Myocyte (in vitro differentiated cells): ENCODE data around the gene CTDP1. TPM values are rescaled to one million over a fixed set of nuclear protein-coding genes. Genes with fewer than 3 reads are reported as not detected.
A peak's percentile ranks its signal among the peaks of the same experiment; 100 is the strongest.
"Not testable (repeated sequence)": the region's sequence is repeated elsewhere in the genome, so short reads cannot be mapped to it uniquely, and the experiment has no call there.

Experiments used
- DNase-seq: peaks from one replicate; pipeline ENCODE4 v3.0.0-alpha.2; 2012; ENCODE audit warnings: low read depth
- total RNA-seq: library from RNA; depleted of rRNA; stranded (reverse); fragments of >200 nt; gene quantifications from 2 replicates; pipeline ENCODE4 v1.2.3, GENCODE V29; 2014

CTDP1 gene
- total RNA-seq, 1 donor from 2014 or later = 16.8 TPM

DNA sequence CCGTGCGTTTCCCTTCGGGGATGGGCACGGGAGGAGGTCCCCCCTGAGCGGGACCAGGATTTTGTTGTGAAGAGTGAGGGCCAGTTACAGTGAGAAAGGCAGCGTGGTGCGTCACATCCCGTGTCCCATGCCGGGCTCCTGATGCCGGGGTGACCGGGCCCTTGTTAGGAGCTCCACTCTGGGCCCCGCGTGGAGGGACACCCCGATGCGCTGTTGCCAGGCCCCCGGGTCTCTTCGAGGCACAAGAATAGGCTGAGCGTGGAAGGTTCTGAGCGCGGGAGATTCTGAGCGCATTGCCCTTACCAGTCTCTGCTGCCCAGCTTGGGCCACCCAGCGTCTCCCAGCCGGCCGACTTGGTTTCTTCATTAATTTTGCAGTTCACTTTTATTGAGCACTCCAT is 17.6 kb downstream of the CTDP1 start:
- no peak for DNase-seq

DNA sequence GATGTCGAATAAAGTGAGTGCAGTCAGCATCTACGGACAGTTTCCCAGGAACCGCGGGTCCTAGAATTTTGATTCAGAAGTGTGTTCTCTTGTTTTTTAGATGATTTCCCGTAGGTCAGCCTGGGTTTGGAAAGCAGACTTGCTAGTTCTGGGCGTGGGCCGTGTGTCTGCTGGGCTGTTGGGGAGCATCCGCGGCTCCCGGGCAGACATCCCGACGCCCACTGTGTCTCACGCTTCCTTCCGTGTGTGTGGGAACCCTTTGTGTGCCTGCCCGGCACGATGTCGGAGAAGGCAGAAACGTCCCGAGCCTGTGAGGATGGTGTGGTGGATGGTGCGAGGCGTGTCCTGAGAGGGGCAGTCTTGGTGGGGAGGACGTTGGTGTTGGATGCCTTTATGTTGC is 18.4 kb downstream of the CTDP1 start:
- no peak for DNase-seq

DNA sequence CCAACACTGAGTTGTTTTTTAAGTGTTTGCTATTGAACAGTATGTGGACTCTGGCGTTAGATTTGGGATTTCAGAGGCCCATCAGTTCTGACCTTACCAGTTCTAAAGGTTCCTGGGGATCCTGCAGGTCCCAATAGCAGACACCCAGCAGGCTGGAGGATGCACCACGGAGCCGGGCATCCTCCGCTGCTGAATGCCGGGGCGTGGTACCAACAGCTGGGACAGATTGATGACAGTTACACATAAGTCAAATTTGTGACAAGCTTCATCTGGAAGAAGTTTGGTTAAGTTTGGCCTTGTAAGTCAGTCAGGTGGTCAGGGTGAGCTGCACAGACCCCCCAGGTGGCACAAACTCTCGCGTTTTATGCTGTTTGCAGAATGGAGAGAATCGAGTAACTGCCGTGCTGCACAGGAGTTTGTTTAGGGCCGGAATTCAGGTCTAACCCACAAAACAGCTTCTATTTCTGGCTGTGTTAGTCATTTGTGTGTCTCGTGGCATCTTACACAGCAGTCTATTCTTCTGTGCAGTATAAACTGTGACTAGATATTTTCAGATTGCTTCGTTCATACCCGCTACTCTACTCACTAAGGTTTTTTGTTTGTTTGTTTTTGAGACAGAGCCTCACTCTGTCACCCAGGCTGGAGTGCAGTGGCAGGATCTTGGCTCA is 19.2 kb downstream of the CTDP1 start:
- DNase-seq = peak; percentile 86

DNA sequence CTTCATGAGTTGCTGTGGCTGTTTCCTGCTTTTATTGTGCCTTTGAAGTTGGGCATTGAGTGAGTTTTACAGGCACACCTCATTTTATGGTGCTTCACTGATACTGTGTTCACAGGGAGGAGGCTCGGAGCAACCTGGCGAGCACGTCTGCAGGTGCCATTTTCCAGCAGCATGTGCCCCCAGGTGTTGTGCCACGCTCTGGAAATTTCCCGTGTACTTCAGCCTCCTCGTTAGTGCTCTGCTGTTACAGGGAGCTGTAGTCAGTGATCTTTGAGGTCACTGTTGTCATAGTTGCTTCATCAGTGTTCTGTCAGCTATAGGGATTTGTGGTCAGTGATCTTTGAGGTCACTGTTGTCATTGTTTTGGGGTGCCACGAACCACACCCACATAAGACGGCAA is 20.1 kb downstream of the CTDP1 start:
- peak; percentile 14 for DNase-seq

DNA sequence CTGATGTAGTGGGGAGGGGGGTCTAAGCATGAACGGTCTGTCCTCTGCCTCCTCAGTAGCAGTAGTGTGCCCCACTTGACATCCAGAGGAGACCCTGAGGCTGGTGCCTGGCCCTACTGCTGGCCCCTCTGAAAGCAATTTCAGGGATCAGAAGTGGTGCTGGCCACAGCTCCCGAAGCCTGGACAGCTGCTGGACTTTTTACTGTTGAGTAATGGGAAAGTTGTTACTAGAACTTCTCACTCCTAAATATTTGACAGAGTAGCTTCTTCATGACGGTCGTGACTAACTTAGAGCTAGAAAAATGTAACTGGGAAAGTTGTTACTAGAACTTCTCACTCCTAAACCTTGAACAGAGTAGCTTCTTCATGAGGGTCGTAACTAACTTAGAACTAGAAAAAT is 23.3 kb downstream of the CTDP1 start:
- peak; percentile 57 for DNase-seq

DNA sequence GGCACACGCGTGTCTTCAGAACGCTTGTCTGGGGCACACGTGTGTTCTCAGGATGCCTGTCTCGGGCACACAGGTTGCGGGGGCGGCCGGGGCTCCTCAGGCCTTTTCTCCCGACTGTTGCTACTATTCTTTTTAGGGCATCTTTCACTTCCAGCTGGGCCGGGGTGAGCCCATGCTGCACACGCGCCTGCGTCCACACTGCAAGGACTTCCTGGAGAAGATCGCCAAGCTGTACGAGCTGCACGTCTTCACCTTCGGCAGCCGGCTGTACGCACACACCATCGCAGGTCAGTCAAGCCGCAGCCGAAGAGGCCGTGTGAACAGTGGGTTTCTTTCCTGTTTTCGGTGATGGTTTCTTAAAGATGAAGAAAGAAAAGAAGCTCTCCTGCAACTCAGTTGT is 25.0 kb downstream of the CTDP1 start:
- DNase-seq = no peak

DNA sequence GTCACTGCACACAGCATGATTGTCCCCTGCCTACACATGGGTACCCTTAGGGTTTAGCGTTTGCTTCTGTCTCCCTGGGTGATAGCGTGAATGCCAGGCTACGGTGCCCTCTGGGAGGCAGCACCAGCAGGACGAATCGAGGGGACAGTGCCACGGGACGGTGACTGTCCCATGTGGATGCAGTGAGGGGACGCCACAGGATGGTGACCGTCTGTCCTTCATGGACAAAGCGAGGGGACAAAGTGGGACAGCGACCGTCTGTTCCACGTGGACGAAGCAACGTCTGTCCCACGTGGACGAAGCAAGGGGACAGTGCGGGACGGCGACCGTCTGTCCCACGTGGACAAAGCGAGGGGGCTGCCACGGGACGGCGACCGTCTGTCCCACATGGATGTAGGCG is 25.7 kb downstream of the CTDP1 start:
- DNase-seq = no peak

DNA sequence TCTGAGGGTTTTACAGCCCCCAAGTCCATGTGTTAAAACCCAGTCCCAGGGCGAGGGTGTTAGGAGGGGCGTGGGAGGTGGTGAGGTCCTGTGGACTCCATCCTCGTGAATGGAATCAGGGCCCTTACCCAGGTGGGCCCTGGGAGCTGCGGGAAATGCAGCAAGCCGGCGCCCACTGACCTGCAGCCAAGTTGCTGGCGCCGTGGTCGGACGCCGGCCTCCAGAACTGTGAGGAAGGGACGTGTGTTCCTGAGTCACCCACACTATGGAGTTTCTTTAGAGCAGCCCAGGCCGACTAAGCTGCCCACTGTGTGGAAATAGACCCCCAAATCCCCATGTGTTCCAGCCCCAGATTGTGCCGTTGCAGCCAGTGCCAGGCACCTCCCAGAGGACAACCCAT is 26.4 kb downstream of the CTDP1 start:
- no peak for DNase-seq

DNA sequence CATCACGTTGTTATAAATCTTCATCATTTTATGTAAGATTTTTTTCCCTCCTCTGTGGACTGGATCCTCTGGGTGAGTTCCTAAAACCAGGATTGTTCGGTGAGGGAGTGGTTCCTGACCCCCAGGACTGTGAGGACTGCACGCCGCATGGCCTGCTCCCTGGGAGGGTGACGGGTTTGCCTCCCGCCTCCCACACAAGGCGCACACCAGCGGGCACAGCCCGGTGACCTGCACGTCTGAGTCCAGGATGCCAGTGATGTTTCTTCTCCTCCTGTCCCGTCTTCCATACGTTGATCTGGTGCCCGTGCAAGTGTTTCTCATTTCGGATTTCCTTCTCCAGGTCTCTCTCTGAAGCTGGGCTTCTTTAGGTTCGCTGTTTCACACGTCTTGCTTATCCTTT is 27.1 kb downstream of the CTDP1 start:
- no peak for DNase-seq

DNA sequence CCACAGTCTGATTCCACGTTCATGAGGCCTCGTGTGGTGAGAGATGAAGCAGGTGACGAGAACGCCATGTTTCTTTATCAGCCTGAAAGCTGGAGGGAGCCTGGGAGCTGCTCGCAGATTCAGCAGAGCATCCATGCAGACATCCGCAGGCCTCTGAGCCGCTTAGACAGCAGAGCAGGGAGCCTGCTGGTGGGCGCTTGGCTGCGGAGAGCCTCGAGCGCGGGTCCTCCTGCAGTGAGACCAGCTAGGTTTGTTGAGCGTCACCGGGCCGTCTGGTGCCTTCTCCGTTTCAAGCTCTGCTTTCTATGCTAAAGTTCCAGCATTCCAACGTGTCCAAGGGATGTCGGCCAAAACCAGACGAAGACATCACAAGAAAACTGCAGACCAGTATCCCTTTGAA is 27.6 kb downstream of the CTDP1 start:
- no peak for DNase-seq

DNA sequence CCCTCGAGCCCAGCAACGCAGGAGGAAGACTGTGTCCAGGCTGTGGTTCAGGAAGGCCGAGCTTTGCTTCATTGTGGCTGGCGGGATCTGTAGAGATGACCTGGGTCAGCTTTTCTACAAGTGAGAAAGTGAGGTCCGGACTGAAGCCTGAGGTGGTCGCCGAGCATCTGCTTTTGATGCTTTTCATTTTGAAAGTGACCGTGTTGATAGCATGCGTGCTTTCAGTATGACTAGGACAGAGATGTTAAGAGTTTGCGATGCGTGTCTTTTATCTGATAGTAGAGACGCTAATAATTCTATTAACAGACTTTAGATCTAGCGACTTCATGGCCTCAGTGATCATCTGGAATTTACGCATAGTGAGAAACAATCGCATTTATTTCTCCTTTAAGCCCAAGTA is 28.1 kb downstream of the CTDP1 start:
- no peak for DNase-seq

DNA sequence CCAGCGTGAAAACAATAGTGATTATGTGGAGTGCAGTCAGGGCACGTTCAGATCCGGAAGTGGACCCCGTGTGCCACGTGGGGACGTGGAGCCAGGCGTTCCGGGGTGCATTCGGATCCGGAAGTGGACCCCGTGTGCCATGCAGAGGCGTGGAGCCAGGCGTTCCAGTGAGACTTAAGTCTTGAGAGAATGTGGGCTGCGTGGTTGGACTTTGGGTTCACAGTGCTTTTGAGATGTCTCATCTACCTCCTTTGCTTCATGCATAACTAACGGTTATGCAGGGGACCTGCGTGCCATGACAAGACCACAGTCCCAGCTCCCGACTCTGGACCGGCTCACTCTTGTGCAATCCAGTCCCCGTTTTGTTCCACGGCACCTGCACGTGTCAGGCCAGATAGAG is 28.8 kb downstream of the CTDP1 start:
- DNase-seq = no peak

DNA sequence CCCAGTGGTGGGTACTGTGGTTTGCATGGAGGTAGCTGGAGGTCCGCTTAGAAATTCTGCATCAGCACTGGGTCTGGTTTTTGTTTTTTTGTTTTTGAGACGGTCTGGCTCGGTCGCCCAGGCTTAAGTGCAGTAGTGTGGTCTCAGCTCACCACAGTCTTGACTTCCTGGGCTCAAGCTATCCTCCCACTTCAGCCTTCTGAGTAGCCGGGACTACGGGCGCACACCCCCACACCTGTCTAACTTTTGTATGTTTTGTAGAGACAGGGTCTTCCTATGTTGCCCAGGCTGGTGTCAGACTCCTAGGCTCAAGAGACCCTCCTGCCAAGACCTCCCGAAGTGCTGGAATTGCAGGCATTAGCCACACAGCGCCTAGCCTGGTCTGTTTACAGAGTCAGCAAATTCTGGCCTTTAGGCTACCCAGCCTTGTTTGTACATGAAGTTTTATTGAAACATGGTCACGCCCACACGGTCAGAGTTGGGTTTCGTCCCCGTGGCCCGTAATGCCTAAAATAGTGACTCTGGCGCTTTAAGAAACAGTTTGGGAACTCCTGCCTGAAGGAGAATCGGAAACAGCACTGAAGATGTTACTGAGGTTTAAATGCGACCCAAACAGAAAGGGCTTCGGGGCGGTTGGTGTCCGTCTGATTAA is 32.7 kb downstream of the CTDP1 start:
- no peak for DNase-seq

DNA sequence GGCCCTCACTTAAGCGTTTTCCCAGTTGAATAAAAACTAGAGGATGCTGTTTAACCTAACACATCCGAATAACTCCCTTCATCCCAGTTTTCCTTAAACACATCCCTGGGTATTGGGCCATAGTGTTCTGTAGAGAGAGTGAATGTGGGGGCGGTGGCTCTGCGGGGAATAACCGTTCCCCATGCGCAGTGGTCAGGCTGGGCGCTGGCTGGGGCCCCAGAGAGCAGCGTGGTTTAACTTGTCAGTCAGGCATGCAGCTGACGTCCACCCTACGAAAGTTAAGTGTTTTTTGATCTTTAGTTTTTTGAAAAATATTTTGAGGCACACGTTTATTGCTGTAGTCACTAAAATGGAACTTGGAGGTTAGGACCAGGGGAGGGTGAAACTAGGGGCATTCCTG is 33.7 kb downstream of the CTDP1 start:
- DNase-seq = no peak

DNA sequence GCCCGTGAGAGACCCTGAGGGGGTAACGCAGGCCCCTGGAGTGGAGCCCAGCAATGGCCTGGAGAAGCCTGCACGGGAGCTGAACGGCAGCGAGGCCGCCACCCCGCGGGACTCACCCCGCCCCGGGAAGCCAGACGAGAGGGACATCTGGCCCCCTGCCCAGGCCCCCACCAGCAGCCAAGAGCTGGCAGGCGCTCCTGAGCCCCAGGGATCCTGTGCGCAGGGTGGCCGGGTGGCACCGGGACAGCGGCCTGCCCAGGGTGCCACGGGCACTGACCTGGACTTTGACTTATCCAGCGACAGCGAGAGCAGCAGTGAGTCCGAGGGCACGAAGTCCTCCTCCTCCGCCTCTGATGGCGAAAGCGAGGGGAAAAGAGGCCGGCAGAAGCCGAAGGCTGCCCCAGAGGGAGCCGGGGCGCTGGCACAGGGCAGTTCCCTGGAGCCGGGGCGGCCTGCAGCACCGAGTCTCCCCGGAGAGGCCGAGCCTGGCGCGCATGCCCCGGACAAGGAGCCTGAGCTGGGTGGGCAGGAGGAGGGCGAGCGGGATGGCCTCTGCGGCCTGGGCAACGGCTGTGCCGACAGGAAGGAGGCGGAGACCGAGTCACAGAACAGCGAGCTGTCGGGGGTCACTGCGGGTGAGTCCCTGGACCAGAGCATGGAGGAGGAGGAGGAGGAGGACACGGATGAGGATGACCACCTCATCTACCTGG is 35.1 kb downstream of the CTDP1 start:
- DNase-seq = no peak

DNA sequence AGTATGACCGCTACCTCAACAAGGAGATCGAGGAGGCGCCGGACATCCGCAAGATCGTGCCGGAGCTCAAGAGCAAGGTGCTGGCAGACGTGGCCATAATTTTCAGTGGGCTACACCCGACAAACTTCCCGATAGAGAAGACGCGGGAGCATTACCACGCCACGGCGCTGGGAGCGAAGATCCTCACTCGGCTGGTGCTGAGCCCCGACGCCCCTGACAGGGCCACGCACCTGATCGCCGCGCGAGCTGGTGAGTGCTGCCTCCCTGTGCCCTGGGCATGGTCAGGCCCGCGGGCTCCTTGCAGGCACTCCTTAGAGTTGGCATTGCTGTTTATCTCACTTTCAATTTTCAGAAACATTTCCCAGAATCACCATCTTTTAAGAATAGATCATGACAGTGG is 35.7 kb downstream of the CTDP1 start:
- no peak for DNase-seq

DNA sequence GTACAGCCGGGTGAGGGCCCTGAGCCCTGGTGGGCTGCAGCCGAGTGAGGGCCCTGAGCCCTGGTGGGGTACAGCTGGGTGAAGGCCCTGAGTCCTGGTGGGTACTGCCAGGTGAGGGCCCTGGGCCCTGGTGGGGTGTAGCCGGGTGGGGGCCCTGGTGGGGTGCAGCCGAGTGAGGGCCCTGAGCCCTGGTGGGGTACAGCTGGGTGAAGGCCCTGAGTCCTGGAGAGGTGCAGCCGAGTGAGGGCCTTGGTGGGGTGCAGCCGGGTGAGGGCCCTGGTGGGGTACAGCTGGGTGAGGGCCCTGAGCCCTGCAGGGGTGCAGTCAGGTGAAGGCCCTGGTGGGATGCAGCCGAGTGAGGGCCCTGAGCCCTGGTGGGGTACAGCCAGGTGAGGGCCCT is 37.5 kb downstream of the CTDP1 start:
- DNase-seq = no peak

DNA sequence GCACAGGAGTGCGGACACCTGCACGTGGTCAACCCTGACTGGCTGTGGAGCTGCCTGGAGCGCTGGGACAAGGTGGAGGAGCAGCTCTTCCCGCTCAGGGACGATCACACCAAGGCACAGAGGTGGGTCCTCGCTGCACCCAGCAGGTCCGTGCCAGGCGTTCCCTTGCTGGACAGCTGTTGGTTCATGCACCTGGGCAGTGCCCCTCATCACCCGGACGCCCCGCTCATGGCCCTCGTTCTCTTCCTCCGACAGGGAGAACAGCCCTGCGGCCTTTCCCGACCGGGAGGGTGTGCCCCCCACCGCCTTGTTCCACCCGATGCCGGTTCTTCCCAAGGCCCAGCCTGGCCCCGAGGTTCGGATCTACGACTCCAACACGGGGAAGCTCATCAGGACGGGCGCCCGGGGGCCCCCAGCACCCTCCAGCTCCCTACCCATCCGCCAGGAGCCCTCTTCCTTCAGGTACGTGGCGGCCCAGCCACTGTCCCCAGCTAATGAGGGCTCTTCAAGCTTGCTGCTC is 38.0 kb downstream of the CTDP1 start:
- no peak for DNase-seq

DNA sequence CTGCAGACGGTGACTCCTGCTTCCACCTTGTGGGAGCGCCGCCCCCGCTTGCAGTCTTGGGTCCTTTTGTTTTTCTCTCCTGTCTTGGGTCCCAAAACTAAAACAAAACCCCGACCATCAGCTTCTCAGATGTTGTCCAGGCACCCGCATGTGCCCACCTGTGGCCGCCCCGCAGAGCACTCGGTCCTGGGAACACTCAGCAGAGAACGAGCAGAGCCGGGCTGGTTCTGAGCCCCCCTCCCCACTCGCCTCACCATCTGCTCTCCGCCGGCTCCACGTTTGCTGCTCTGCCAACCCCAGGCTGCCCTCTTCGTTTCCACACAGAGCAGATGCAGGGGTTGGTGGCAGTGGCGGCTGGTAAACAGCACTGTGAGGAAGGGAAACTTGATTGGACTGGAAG is 38.5 kb downstream of the CTDP1 start:
- no peak for DNase-seq

DNA sequence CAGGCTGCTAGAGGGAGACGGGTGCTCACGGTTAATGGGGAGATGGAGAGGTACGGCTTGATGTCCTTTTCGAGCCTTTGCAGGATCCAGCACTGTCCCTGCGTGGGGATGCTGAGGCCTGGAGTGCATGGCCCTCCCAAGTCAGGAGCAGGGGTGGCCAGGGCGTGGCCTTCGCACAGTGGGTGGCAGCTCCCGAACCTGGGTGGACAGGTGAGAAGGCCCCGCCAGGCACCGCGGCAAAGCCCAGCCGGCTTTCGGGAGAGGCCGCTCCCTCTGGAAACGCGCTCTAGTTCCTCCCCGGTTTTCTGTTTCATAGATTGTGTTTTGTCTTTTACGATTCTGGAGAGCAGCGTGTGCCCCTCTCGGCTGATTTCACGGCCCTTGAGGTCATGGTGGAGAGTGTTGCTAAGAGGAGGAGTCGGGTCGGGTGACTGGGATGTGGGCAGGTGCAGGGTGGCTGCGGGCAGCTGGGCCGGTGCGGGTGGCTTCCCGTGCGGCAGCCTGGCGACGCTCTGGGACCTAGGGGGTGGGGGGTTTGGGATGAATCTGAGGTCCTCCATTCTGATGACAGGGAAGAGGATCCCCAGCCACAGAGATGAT is 39.4 kb downstream of the CTDP1 start:
- no peak for DNase-seq

DNA sequence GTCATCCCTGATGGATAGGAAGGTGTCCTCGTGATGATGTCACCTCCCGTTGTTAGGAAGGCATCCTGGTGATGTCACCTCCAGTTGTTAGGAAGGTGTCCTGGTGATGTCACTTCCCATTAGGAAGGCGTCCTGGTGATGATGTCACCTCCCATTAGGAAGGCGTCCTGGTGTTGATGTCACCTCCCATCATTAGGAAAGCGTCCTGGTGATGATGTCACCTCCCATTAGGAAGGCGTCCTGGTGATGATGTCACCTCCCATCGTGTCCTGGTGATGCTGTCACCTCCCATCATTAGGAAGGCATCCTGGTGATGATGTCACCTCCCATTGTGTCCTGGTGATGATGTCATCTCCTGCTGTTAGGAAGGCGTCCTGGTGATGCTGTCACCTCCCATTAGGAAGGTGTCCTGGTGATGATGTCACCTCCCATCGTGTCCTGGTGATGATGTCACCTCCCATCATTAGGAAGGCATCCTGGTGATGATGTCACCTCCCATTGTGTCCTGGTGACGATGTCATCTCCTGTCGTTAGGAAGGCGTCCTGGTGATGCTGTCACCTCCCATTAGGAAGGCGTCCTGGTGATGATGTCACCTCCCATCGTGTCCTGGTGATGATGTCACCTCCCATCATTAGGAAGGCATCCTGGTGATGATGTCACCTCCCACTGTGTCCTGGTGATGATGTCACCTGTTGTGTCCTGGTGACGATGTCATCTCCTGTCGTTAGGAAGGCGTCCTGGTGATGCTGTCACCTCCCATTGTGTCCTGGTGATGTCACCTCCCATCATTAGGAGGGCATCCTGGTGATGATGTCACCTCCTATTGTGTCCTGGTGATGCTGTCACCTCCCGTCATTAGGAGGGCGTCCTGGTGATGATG is 40.1 kb downstream of the CTDP1 start:
- not testable (repeated sequence) for DNase-seq
